Measurements from ENCODE around the gene GPHA2.

The GPHA2 gene

GRCh38 chr11:64971421-64972233 lies 35.9 kb upstream of the GPHA2 start, which contains the start of gene MAJIN:
Gene MAJIN (minus strand): TSS chr11:64972108. CDS start chr11:64959405, 12,703 bp downstream.
- Histone ChIP-seq H3K27me3 (ENCODE audit: low read length) (no peaks in the 10 kb centered on the region), H3K4me2 (ENCODE audit: low read depth, low read length, poor library complexity, severe bottlenecking) (no peak within 1 kb of the TSS), H3K9me2 (replicated peaks; ENCODE audit: insufficient read depth, low read length) (no peaks in the 10 kb centered on the region), H3K36me3 (ENCODE audit: low read length) (no peaks in the 10 kb centered on the region), H3K4me3 (ENCODE audit: insufficient read depth, low read length, poor library complexity, severe bottlenecking) (no peak within 1 kb of the TSS), H3F3A (ENCODE audit: insufficient read depth) (peaks cover 20% of the 10 kb centered on the region), H3K79me2 (ENCODE audit: insufficient read depth, low read length) (no peaks in the 10 kb centered on the region), H2AFZ (ENCODE audit: low read depth, low read length, severe bottlenecking) (no peak within 1 kb of the TSS), H3K27ac (ENCODE audit: low read depth, low read length) (no peak within 1 kb of the TSS), H4K20me1 (ENCODE audit: low read depth, low read length) (no peaks in the 10 kb centered on the region), H3K9me3 (ENCODE audit: insufficient read depth, low read length) (no peaks in the 10 kb centered on the region), H3K9ac (ENCODE audit: low read length) (no peak within 1 kb of the TSS)
- TF ChIP-seq, protein P1, sequence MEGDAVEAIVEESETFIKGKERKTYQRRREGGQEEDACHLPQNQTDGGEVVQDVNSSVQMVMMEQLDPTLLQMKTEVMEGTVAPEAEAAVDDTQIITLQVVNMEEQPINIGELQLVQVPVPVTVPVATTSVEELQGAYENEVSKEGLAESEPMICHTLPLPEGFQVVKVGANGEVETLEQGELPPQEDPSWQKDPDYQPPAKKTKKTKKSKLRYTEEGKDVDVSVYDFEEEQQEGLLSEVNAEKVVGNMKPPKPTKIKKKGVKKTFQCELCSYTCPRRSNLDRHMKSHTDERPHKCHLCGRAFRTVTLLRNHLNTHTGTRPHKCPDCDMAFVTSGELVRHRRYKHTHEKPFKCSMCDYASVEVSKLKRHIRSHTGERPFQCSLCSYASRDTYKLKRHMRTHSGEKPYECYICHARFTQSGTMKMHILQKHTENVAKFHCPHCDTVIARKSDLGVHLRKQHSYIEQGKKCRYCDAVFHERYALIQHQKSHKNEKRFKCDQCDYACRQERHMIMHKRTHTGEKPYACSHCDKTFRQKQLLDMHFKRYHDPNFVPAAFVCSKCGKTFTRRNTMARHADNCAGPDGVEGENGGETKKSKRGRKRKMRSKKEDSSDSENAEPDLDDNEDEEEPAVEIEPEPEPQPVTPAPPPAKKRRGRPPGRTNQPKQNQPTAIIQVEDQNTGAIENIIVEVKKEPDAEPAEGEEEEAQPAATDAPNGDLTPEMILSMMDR (IDR thresholded peaks at IDR 0.05; ENCODE audit: insufficient read depth, low read length, poor library complexity, severe bottlenecking) = no peak
- no peak for TF ChIP-seq EZH2phosphoT487 (conservative IDR thresholded peaks at IDR 0.05; ENCODE audit: low read length)

GRCh38 chr11:64970731-64971151 lies 35.0 kb upstream of the GPHA2 start:
- Histone ChIP-seq H2AFZ (ENCODE audit: low read depth, low read length, severe bottlenecking) (no peak overlapping the region), H3K36me3 (ENCODE audit: low read length) (no peaks in the 10 kb centered on the region), H3K27ac (ENCODE audit: low read depth, low read length) (no peak overlapping the region), H3K79me2 (ENCODE audit: insufficient read depth, low read length) (no peaks in the 10 kb centered on the region), H3K4me2 (ENCODE audit: low read depth, low read length, poor library complexity, severe bottlenecking) (no peak overlapping the region), H3K9me2 (replicated peaks; ENCODE audit: insufficient read depth, low read length) (no peaks in the 10 kb centered on the region), H3K27me3 (ENCODE audit: low read length) (no peaks in the 10 kb centered on the region), H3K4me3 (ENCODE audit: insufficient read depth, low read length, poor library complexity, severe bottlenecking) (no peak overlapping the region), H3F3A (ENCODE audit: insufficient read depth) (peaks cover 20% of the 10 kb centered on the region), H4K20me1 (ENCODE audit: low read depth, low read length) (no peaks in the 10 kb centered on the region), H3K9ac (ENCODE audit: low read length) (no peak overlapping the region), H3K9me3 (ENCODE audit: insufficient read depth, low read length) (no peaks in the 10 kb centered on the region)
- no peak for TF ChIP-seq EZH2phosphoT487 (conservative IDR thresholded peaks at IDR 0.05; ENCODE audit: low read length)
- TF ChIP-seq, protein P1 (IDR thresholded peaks at IDR 0.05; ENCODE audit: insufficient read depth, low read length, poor library complexity, severe bottlenecking) = no peak

DNA sequence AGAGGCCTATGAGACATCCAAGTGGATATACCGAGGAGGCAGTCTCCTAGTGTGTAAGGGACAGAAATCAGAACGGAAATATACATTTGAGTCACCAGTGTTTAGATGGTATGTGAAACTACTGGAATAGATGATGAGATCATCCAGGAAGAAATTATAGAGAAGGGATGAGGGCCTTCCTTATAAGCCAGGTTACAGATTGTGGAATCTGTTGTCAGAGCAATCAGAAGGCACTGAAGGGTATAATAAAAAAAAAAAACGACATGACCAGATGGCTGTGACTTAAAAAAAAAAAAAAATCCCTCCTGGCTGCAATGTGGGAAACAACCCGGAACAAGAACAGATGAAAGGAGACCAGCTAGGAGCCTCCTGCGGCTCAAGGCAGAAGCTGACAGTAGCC lies 33.5 kb upstream of the GPHA2 start:
- H3K4me3 ChIP-seq (ENCODE audit: insufficient read depth, low read length, poor library complexity, severe bottlenecking) = no peak overlapping the region
- H3K27ac ChIP-seq (ENCODE audit: low read depth, low read length) = no peak overlapping the region
- TF ChIP-seq, protein P1 (IDR thresholded peaks at IDR 0.05; ENCODE audit: insufficient read depth, low read length, poor library complexity, severe bottlenecking) = no peak
- TF ChIP-seq EZH2phosphoT487 (conservative IDR thresholded peaks at IDR 0.05; ENCODE audit: low read length) = no peak
- H3K9me3 ChIP-seq (ENCODE audit: insufficient read depth, low read length) = no peaks in the 10 kb centered on the region
- H3F3A ChIP-seq (ENCODE audit: insufficient read depth) = peaks cover 9% of the 10 kb centered on the region
- no peaks in the 10 kb centered on the region for H4K20me1 ChIP-seq (ENCODE audit: low read depth, low read length)
- no peaks in the 10 kb centered on the region for H3K79me2 ChIP-seq (ENCODE audit: insufficient read depth, low read length)
- no peak overlapping the region for H2AFZ ChIP-seq (ENCODE audit: low read depth, low read length, severe bottlenecking)
- H3K9me2 ChIP-seq (replicated peaks; ENCODE audit: insufficient read depth, low read length) = no peaks in the 10 kb centered on the region
- H3K9ac ChIP-seq (ENCODE audit: low read length) = no peak overlapping the region
- H3K36me3 ChIP-seq (ENCODE audit: low read length) = no peaks in the 10 kb centered on the region
- no peak overlapping the region for H3K4me2 ChIP-seq (ENCODE audit: low read depth, low read length, poor library complexity, severe bottlenecking)
- H3K27me3 ChIP-seq (ENCODE audit: low read length) = no peaks in the 10 kb centered on the region

All from SU-DHL-6 (cell line).